Measurements from ENCODE around the gene AEBP1.

AEBP1 gene

DNA sequence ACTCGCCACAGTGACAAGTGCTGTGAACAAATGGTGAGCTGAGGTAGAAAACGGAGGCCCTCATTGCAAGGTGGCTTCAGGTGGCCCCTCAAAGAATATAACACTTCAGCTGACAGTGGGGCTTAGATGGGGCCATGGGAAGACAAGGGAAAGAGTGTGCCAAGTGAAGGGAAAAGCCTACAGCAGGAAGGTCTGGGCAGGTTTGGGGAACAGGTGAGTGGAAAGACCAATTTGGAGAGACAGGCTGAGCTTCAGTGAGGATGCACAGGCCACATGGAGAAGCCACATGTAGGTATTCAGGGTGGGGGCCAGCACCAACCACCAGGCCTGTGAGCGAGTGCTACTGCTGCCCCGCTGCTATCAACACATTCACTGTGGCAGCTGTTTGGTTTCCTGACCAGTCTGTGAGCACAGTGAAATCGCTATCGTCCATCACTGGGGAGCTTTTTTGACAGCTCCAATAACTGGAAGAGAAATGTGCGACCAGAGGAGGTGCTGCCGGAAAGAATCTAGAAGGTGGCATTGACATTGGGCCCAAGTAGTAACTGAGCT lies 15.8 kb downstream of the AEBP1 start:
- H2AK5ac ChIP-seq (ENCODE audit: low read depth, low read length), result no peak overlapping the region
- no peak for DNase-seq (ENCODE audit: low spot score)
- H3K14ac ChIP-seq (ENCODE audit: low read length), result no peak overlapping the region
- peak overlapping the region; percentile 88 for H2BK5ac ChIP-seq (ENCODE audit: low read length)
- H3K4me3 ChIP-seq (ENCODE audit: low read length in 2 of 2), result no peak overlapping the region
- peaks cover 4 to 12% of the 10 kb centered on the region in 2 donors for H3K4me1 ChIP-seq (ENCODE audit: control insufficient read depth in 2 of 2, insufficient read depth in 1 of 2, low read depth in 1 of 2, low read length in 2 of 2)
- H3K23ac ChIP-seq (ENCODE audit: low read depth, low read length, poor library complexity), result no peak overlapping the region
- no peak overlapping the region for H3K4me2 ChIP-seq (ENCODE audit: insufficient read depth, low read length, poor library complexity, severe bottlenecking)
- H2AFZ ChIP-seq (ENCODE audit: low read length), result no peak overlapping the region
- no peaks in the 10 kb centered on the region for H3K9me3 ChIP-seq (replicated peaks in 1 of 2; ENCODE audit: control insufficient read depth in 2 of 2, insufficient read depth in 1 of 2, low read depth in 1 of 2, low read length in 2 of 2)
- no peak overlapping the region for H3K4ac ChIP-seq (ENCODE audit: low read length)
- H3K9ac ChIP-seq (ENCODE audit: low read depth, low read length, poor library complexity), result no peak overlapping the region
- H4K8ac ChIP-seq (ENCODE audit: low read depth, low read length), result no peak overlapping the region
- peaks cover 54 to 69% of the 10 kb centered on the region in 2 donors for H3K36me3 ChIP-seq (replicated peaks in 1 of 2; ENCODE audit: control insufficient read depth in 2 of 2, insufficient read depth in 2 of 2, low read length in 2 of 2)
- H3K79me1 ChIP-seq (ENCODE audit: low read depth, low read length), result peaks cover 8% of the 10 kb centered on the region
- H2BK15ac ChIP-seq (ENCODE audit: low read length), result no peak overlapping the region
- no CpG with 5 or more reads among the region's 8 CpGs for WGBS, 2 donors (ENCODE audit: extremely low coverage in 2 of 2, insufficient read length in 2 of 2, insufficient replicate concordance in 1 of 2)
- no peak overlapping the region for H3K18ac ChIP-seq (ENCODE audit: low read length)
- no peak overlapping the region for H2BK12ac ChIP-seq (ENCODE audit: low read length)
- no peak overlapping the region for H4K91ac ChIP-seq (ENCODE audit: low read depth, low read length, poor library complexity)
- H2BK120ac ChIP-seq (ENCODE audit: low read depth, low read length), result no peak overlapping the region
- H3K27ac ChIP-seq (replicated peaks; ENCODE audit: low read length), result no peak overlapping the region
- no peaks in the 10 kb centered on the region for H3K27me3 ChIP-seq (ENCODE audit: control insufficient read depth in 3 of 3, insufficient read depth in 3 of 3, low read depth in 1 of 3, low read length in 3 of 3)

GRCh38 chr7:44120395-44120794 lies 16.2 kb downstream of the AEBP1 start:
- no peak overlapping the region for H4K8ac ChIP-seq (ENCODE audit: low read depth, low read length)
- peak overlapping the region; percentile 88 for H2BK5ac ChIP-seq (ENCODE audit: low read length)
- no peak overlapping the region for H2BK12ac ChIP-seq (ENCODE audit: low read length)
- peaks cover 49 to 64% of the 10 kb centered on the region in 2 donors for H3K36me3 ChIP-seq (replicated peaks in 1 of 2; ENCODE audit: control insufficient read depth in 2 of 2, insufficient read depth in 2 of 2, low read length in 2 of 2)
- H3K27me3 ChIP-seq (ENCODE audit: control insufficient read depth in 3 of 3, insufficient read depth in 3 of 3, low read depth in 1 of 3, low read length in 3 of 3), result no peaks in the 10 kb centered on the region
- no peak overlapping the region for H3K9ac ChIP-seq (ENCODE audit: low read depth, low read length, poor library complexity)
- peaks cover 4 to 12% of the 10 kb centered on the region in 2 donors for H3K4me1 ChIP-seq (ENCODE audit: control insufficient read depth in 2 of 2, insufficient read depth in 1 of 2, low read depth in 1 of 2, low read length in 2 of 2)
- H3K4me3 ChIP-seq (ENCODE audit: low read length in 2 of 2), result no peak overlapping the region
- DNase-seq (ENCODE audit: low spot score), result no peak
- no CpG with 5 or more reads among the region's 6 CpGs for whole genome bisulfite sequencing, 2 donors (ENCODE audit: extremely low coverage in 2 of 2, insufficient read length in 2 of 2, insufficient replicate concordance in 1 of 2)
- H3K79me1 ChIP-seq (ENCODE audit: low read depth, low read length), result peaks cover 8% of the 10 kb centered on the region
- H3K4me2 ChIP-seq (ENCODE audit: insufficient read depth, low read length, poor library complexity, severe bottlenecking), result no peak overlapping the region
- no peak overlapping the region for H2BK120ac ChIP-seq (ENCODE audit: low read depth, low read length)
- H3K18ac ChIP-seq (ENCODE audit: low read length), result no peak overlapping the region
- H3K14ac ChIP-seq (ENCODE audit: low read length), result no peak overlapping the region
- no peak overlapping the region for H3K4ac ChIP-seq (ENCODE audit: low read length)
- no peak overlapping the region for H3K27ac ChIP-seq (replicated peaks; ENCODE audit: low read length)
- no peak overlapping the region for H4K91ac ChIP-seq (ENCODE audit: low read depth, low read length, poor library complexity)
- no peak overlapping the region for H3K23ac ChIP-seq (ENCODE audit: low read depth, low read length, poor library complexity)
- H2AK5ac ChIP-seq (ENCODE audit: low read depth, low read length), result no peak overlapping the region
- no peak overlapping the region for H2BK15ac ChIP-seq (ENCODE audit: low read length)
- no peak overlapping the region for H2AFZ ChIP-seq (ENCODE audit: low read length)
- H3K9me3 ChIP-seq (replicated peaks in 1 of 2; ENCODE audit: control insufficient read depth in 2 of 2, insufficient read depth in 1 of 2, low read depth in 1 of 2, low read length in 2 of 2), result no peaks in the 10 kb centered on the region

- Histone ChIP-seq H3K4me3 (ENCODE audit: low read length in 2 of 2) (peak overlapping the region in 1 of 2 donors; percentile 87), H3K79me1 (ENCODE audit: low read depth, low read length) (peaks cover 8% of the 10 kb centered on the region), H3K9ac (ENCODE audit: low read depth, low read length, poor library complexity) (peak overlapping the region; percentile 47), H3K14ac (ENCODE audit: low read length) (no peak overlapping the region), H2AK5ac (ENCODE audit: low read depth, low read length) (no peak overlapping the region), H3K23ac (ENCODE audit: low read depth, low read length, poor library complexity) (no peak overlapping the region), H3K27ac (replicated peaks; ENCODE audit: low read length) (no peak overlapping the region), H3K9me3 (replicated peaks in 1 of 2; ENCODE audit: control insufficient read depth in 2 of 2, insufficient read depth in 1 of 2, low read depth in 1 of 2, low read length in 2 of 2) (no peaks in the 10 kb centered on the region), H2AFZ (ENCODE audit: low read length) (no peak overlapping the region), H3K4me2 (ENCODE audit: insufficient read depth, low read length, poor library complexity, severe bottlenecking) (no peak overlapping the region), H3K18ac (ENCODE audit: low read length) (no peak overlapping the region), H2BK12ac (ENCODE audit: low read length) (no peak overlapping the region), H3K36me3 (replicated peaks in 1 of 2; ENCODE audit: control insufficient read depth in 2 of 2, insufficient read depth in 2 of 2, low read length in 2 of 2) (peaks cover 38 to 49% of the 10 kb centered on the region in 2 donors), H4K8ac (ENCODE audit: low read depth, low read length) (no peak overlapping the region), H3K4ac (ENCODE audit: low read length) (no peak overlapping the region), H4K91ac (ENCODE audit: low read depth, low read length, poor library complexity) (no peak overlapping the region), H3K27me3 (ENCODE audit: control insufficient read depth in 3 of 3, insufficient read depth in 3 of 3, low read depth in 1 of 3, low read length in 3 of 3) (peaks cover 0 to 2% (median 0%) of the 10 kb centered on the region in 3 experiments), H2BK120ac (ENCODE audit: low read depth, low read length) (no peak overlapping the region), H2BK5ac (ENCODE audit: low read length) (no peak overlapping the region), H3K4me1 (ENCODE audit: control insufficient read depth in 2 of 2, insufficient read depth in 1 of 2, low read depth in 1 of 2, low read length in 2 of 2) (peaks cover 4 to 12% of the 10 kb centered on the region in 2 donors), H2BK15ac (ENCODE audit: low read length) (no peak overlapping the region)
- WGBS, 2 donors (ENCODE audit: extremely low coverage in 2 of 2, insufficient read length in 2 of 2, insufficient replicate concordance in 1 of 2), result no CpG with 5 or more reads among the region's 12 CpGs
- DNase-seq (ENCODE audit: low spot score), result no peak
Measured at GRCh38 chr7:44121761-44122420, 17.7 kb downstream of the AEBP1 start.

DNA sequence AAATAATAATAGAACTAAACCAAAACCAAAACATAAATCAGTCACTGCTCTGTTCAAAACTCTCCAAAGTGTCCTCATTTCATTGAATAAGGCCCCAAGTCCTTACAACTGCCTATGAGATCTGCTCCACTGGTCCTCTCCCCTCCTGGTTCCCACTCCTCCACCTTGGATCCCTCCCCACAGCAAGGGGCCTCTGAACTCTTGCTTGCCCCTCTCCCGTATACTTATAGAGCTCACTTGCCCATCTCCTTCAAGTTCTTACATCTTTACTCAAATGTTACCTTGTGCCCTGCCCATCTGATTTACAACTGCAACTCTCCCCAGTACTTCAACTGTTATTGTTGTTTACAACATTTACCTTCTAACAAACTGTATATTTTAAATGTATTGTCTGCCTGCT lies 18.4 kb downstream of the AEBP1 start:
- no peak overlapping the region for H2BK5ac ChIP-seq (ENCODE audit: low read length)
- peaks cover 4% of the 10 kb centered on the region for H3K79me1 ChIP-seq (ENCODE audit: low read depth, low read length)
- H3K23ac ChIP-seq (ENCODE audit: low read depth, low read length, poor library complexity), result no peak overlapping the region
- H3K4me2 ChIP-seq (ENCODE audit: insufficient read depth, low read length, poor library complexity, severe bottlenecking), result peak overlapping the region; percentile 32
- H3K14ac ChIP-seq (ENCODE audit: low read length), result no peak overlapping the region
- no peaks in the 10 kb centered on the region for H3K9me3 ChIP-seq (replicated peaks in 1 of 2; ENCODE audit: control insufficient read depth in 2 of 2, insufficient read depth in 1 of 2, low read depth in 1 of 2, low read length in 2 of 2)
- no peak overlapping the region for H2BK12ac ChIP-seq (ENCODE audit: low read length)
- H2AK5ac ChIP-seq (ENCODE audit: low read depth, low read length), result no peak overlapping the region
- H3K27me3 ChIP-seq (ENCODE audit: control insufficient read depth in 3 of 3, insufficient read depth in 3 of 3, low read depth in 1 of 3, low read length in 3 of 3), result peaks cover 0 to 2% (median 0%) of the 10 kb centered on the region in 3 experiments
- no peak overlapping the region for H3K4ac ChIP-seq (ENCODE audit: low read length)
- no peak overlapping the region for H3K9ac ChIP-seq (ENCODE audit: low read depth, low read length, poor library complexity)
- no peak overlapping the region for H4K91ac ChIP-seq (ENCODE audit: low read depth, low read length, poor library complexity)
- peak overlapping the region; percentile 69 to 87 for H3K4me3 ChIP-seq (ENCODE audit: low read length in 2 of 2)
- DNase-seq (ENCODE audit: low spot score), result no peak
- H2BK15ac ChIP-seq (ENCODE audit: low read length), result no peak overlapping the region
- no peak overlapping the region for H3K27ac ChIP-seq (replicated peaks; ENCODE audit: low read length)
- H2BK120ac ChIP-seq (ENCODE audit: low read depth, low read length), result no peak overlapping the region
- H4K8ac ChIP-seq (ENCODE audit: low read depth, low read length), result no peak overlapping the region
- no peak overlapping the region for H3K18ac ChIP-seq (ENCODE audit: low read length)
- peaks cover 32 to 43% of the 10 kb centered on the region in 2 donors for H3K36me3 ChIP-seq (replicated peaks in 1 of 2; ENCODE audit: control insufficient read depth in 2 of 2, insufficient read depth in 2 of 2, low read length in 2 of 2)
- no peak overlapping the region for H2AFZ ChIP-seq (ENCODE audit: low read length)
- peaks cover 4 to 12% of the 10 kb centered on the region in 2 donors for H3K4me1 ChIP-seq (ENCODE audit: control insufficient read depth in 2 of 2, insufficient read depth in 1 of 2, low read depth in 1 of 2, low read length in 2 of 2)
- no CpG with 5 or more reads among the region's 1 CpG for WGBS, 2 donors (ENCODE audit: extremely low coverage in 2 of 2, insufficient read length in 2 of 2, insufficient replicate concordance in 1 of 2)
